ENCODE results near the gene R3HDM2.

DNA sequence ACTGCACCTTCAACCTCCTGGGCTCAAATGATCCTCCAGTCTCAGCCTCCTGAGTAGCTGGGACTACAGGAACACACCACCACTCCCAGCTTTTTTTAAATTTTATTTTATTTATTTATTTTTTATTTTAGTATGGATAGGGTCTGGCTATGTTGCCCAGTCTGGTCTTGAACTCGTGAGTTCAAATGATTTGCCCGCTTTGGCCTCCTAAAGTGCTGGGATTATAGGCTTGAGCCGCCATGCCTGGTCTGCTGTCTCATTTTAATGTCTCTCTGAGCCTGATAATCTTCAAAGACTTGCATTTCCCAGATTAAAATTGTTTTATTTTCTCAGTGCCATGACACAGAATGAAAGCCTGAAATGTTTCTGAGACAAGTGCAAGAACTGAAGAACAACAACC is 2.5 kb upstream of the R3HDM2 start:
- TF ChIP-seq, protein P1, sequence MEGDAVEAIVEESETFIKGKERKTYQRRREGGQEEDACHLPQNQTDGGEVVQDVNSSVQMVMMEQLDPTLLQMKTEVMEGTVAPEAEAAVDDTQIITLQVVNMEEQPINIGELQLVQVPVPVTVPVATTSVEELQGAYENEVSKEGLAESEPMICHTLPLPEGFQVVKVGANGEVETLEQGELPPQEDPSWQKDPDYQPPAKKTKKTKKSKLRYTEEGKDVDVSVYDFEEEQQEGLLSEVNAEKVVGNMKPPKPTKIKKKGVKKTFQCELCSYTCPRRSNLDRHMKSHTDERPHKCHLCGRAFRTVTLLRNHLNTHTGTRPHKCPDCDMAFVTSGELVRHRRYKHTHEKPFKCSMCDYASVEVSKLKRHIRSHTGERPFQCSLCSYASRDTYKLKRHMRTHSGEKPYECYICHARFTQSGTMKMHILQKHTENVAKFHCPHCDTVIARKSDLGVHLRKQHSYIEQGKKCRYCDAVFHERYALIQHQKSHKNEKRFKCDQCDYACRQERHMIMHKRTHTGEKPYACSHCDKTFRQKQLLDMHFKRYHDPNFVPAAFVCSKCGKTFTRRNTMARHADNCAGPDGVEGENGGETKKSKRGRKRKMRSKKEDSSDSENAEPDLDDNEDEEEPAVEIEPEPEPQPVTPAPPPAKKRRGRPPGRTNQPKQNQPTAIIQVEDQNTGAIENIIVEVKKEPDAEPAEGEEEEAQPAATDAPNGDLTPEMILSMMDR (conservative IDR thresholded peaks at IDR 0.05 in 1 of 2, IDR thresholded peaks at IDR 0.05 in 1 of 2; ENCODE audit: low read depth in 1 of 2, low read length in 2 of 2): no peak
- TF ChIP-seq EZH2 (IDR thresholded peaks at IDR 0.05; ENCODE audit: low read length, missing control alignments): no peak

Data from fibroblast of lung (primary cell).